Stimulated activated memory B cell treated with anti-CD40 and anti-IgM and Interleukin-4, amounts not matched to agents 10 μg/mL and 1 μg/mL and 100 μg/mL, for 72 hours (primary cell): ENCODE results near the gene DHCR24.

Experiments used
- ATAC-seq: fragments of 150-1000 bp; cut with Tn5 transposase; 2 replicates; pipeline ENCODE4 v1.10.0; 2021
- H3K27ac Mint-ChIP-seq: one replicate; pipeline ENCODE4 v1.8.0; 2022; ENCODE audit warnings: mild to moderate bottlenecking, mixed read lengths
- H3K27me3 Mint-ChIP-seq: one replicate; pipeline ENCODE4 v1.8.0; 2022; ENCODE audit warnings: mixed read lengths
- H3K36me3 Mint-ChIP-seq: one replicate; pipeline ENCODE4 v1.8.0; 2022; ENCODE audit warnings: mixed read lengths
- H3K4me1 Mint-ChIP-seq: one replicate; pipeline ENCODE4 v1.8.0; 2022; ENCODE audit warnings: mixed read lengths
- H3K4me3 Mint-ChIP-seq: one replicate; pipeline ENCODE4 v1.8.0; 2022; ENCODE audit warnings: mild to moderate bottlenecking, moderate library complexity, mixed read lengths
- H3K9me3 Mint-ChIP-seq: one replicate; pipeline ENCODE4 v1.8.0; 2022; ENCODE audit warnings: mixed read lengths

DHCR24 gene

GRCh38 chr1:54879872-54880271 is 7.1 kb downstream of the DHCR24 start:
- H3K4me3 Mint-ChIP-seq: no peak overlapping the region
- ATAC-seq: no peak
- H3K27me3 Mint-ChIP-seq: no peaks in the 10 kb centered on the region
- H3K9me3 Mint-ChIP-seq: no peaks in the 10 kb centered on the region
- peaks cover 18% of the 10 kb centered on the region for H3K4me1 Mint-ChIP-seq
- peaks cover 83% of the 10 kb centered on the region for H3K36me3 Mint-ChIP-seq
- no peak overlapping the region for H3K27ac Mint-ChIP-seq

- Mint-ChIP-seq H3K27me3 (no peaks in the 10 kb centered on the region), H3K9me3 (no peaks in the 10 kb centered on the region), H3K4me3 (no peak overlapping the region), H3K27ac (no peak overlapping the region), H3K4me1 (peaks cover 8% of the 10 kb centered on the region), H3K36me3 (peaks cover 81% of the 10 kb centered on the region)
- no peak for ATAC-seq
Measured at GRCh38 chr1:54876814-54877213, 10.2 kb downstream of the DHCR24 start.

- ATAC-seq: no peak
- Mint-ChIP-seq H3K4me1 (peaks cover 8% of the 10 kb centered on the region), H3K27ac (peak overlapping the region; percentile 3), H3K4me3 (no peak overlapping the region), H3K27me3 (no peaks in the 10 kb centered on the region), H3K9me3 (no peaks in the 10 kb centered on the region), H3K36me3 (peaks cover 79% of the 10 kb centered on the region)
Measured at GRCh38 chr1:54875000-54875399, 12.0 kb downstream of the DHCR24 start.

- no peak overlapping the region for H3K27ac Mint-ChIP-seq
- peaks cover 77% of the 10 kb centered on the region for H3K36me3 Mint-ChIP-seq
- no peak for ATAC-seq
- H3K4me3 Mint-ChIP-seq: no peak overlapping the region
- peaks cover 8% of the 10 kb centered on the region for H3K4me1 Mint-ChIP-seq
- H3K27me3 Mint-ChIP-seq: no peaks in the 10 kb centered on the region
- H3K9me3 Mint-ChIP-seq: no peaks in the 10 kb centered on the region
Measured at GRCh38 chr1:54874079-54874830, 12.7 kb downstream of the DHCR24 start.

- Mint-ChIP-seq H3K27ac (no peak overlapping the region), H3K27me3 (no peaks in the 10 kb centered on the region), H3K36me3 (peaks cover 72% of the 10 kb centered on the region), H3K4me1 (peaks cover 8% of the 10 kb centered on the region), H3K4me3 (no peak overlapping the region), H3K9me3 (no peaks in the 10 kb centered on the region)
- ATAC-seq: no peak
Measured at GRCh38 chr1:54872036-54872331, 15.0 kb downstream of the DHCR24 start.

- no peak overlapping the region for H3K27ac Mint-ChIP-seq
- peaks cover 69% of the 10 kb centered on the region for H3K36me3 Mint-ChIP-seq
- H3K9me3 Mint-ChIP-seq: no peaks in the 10 kb centered on the region
- no peak overlapping the region for H3K4me3 Mint-ChIP-seq
- ATAC-seq: no peak
- H3K4me1 Mint-ChIP-seq: peaks cover 8% of the 10 kb centered on the region
- H3K27me3 Mint-ChIP-seq: no peaks in the 10 kb centered on the region
Measured at GRCh38 chr1:54871275-54872035, 15.5 kb downstream of the DHCR24 start.

GRCh38 chr1:54870869-54871268 is 16.1 kb downstream of the DHCR24 start:
- no peaks in the 10 kb centered on the region for H3K9me3 Mint-ChIP-seq
- H3K27ac Mint-ChIP-seq: no peak overlapping the region
- peaks cover 8% of the 10 kb centered on the region for H3K4me1 Mint-ChIP-seq
- H3K4me3 Mint-ChIP-seq: no peak overlapping the region
- H3K36me3 Mint-ChIP-seq: peaks cover 74% of the 10 kb centered on the region
- ATAC-seq: no peak
- H3K27me3 Mint-ChIP-seq: no peaks in the 10 kb centered on the region

GRCh38 chr1:54869173-54869851 is 17.7 kb downstream of the DHCR24 start:
- Mint-ChIP-seq H3K36me3 (peaks cover 74% of the 10 kb centered on the region), H3K27me3 (no peaks in the 10 kb centered on the region), H3K9me3 (no peaks in the 10 kb centered on the region), H3K4me3 (no peak overlapping the region), H3K27ac (no peak overlapping the region), H3K4me1 (no peaks in the 10 kb centered on the region)
- no peak for ATAC-seq

GRCh38 chr1:54867717-54868057 is 19.3 kb downstream of the DHCR24 start:
- Mint-ChIP-seq H3K27me3 (no peaks in the 10 kb centered on the region), H3K27ac (no peak overlapping the region), H3K9me3 (no peaks in the 10 kb centered on the region), H3K4me1 (no peaks in the 10 kb centered on the region), H3K4me3 (no peak overlapping the region), H3K36me3 (peaks cover 81% of the 10 kb centered on the region)
- ATAC-seq: no peak

- no peaks in the 10 kb centered on the region for H3K27me3 Mint-ChIP-seq
- ATAC-seq: no peak
- peaks cover 6% of the 10 kb centered on the region for H3K4me1 Mint-ChIP-seq
- no peak overlapping the region for H3K4me3 Mint-ChIP-seq
- H3K27ac Mint-ChIP-seq: no peak overlapping the region
- peaks cover 81% of the 10 kb centered on the region for H3K36me3 Mint-ChIP-seq
- no peaks in the 10 kb centered on the region for H3K9me3 Mint-ChIP-seq
Measured at GRCh38 chr1:54866801-54867716, 19.9 kb downstream of the DHCR24 start.

GRCh38 chr1:54865238-54866073 is 21.5 kb downstream of the DHCR24 start:
- H3K36me3 Mint-ChIP-seq: peaks cover 81% of the 10 kb centered on the region
- H3K4me3 Mint-ChIP-seq: no peak overlapping the region
- no peaks in the 10 kb centered on the region for H3K27me3 Mint-ChIP-seq
- no peaks in the 10 kb centered on the region for H3K9me3 Mint-ChIP-seq
- peaks cover 18% of the 10 kb centered on the region for H3K4me1 Mint-ChIP-seq
- no peak overlapping the region for H3K27ac Mint-ChIP-seq
- no peak for ATAC-seq

GRCh38 chr1:54864460-54865208 is 22.4 kb downstream of the DHCR24 start:
- peaks cover 26% of the 10 kb centered on the region for H3K4me1 Mint-ChIP-seq
- H3K9me3 Mint-ChIP-seq: no peaks in the 10 kb centered on the region
- H3K27me3 Mint-ChIP-seq: no peaks in the 10 kb centered on the region
- peaks cover 86% of the 10 kb centered on the region for H3K36me3 Mint-ChIP-seq
- ATAC-seq: no peak
- H3K27ac Mint-ChIP-seq: no peak overlapping the region
- H3K4me3 Mint-ChIP-seq: no peak overlapping the region

- ATAC-seq: no peak
- H3K27ac Mint-ChIP-seq: no peak overlapping the region
- H3K36me3 Mint-ChIP-seq: peaks cover 83% of the 10 kb centered on the region
- no peaks in the 10 kb centered on the region for H3K27me3 Mint-ChIP-seq
- H3K4me3 Mint-ChIP-seq: no peak overlapping the region
- H3K4me1 Mint-ChIP-seq: peaks cover 33% of the 10 kb centered on the region
- no peaks in the 10 kb centered on the region for H3K9me3 Mint-ChIP-seq
Measured at GRCh38 chr1:54863267-54863665, 23.7 kb downstream of the DHCR24 start.
